Suprapubic skin (tissue), 4 donors: ENCODE data around the gene PRKN. TPM values are rescaled to one million over a fixed set of nuclear protein-coding genes. Genes with fewer than 3 reads are reported as not detected.

Source experiments
- DNase-seq, 2 donors: peaks; one replicate each; pipeline ENCODE4 v3.0.0-alpha.2; 2019; ENCODE audit warnings: low spot score in 2 of 2
- H3K27ac ChIP-seq: fragments of 200-600 bp; sonication (generic); one replicate; pipeline ENCODE4 v1.5.1; 2019
- H3K27me3 ChIP-seq: fragments of 200-600 bp; sonication (generic); one replicate; pipeline ENCODE4 v1.5.1; 2019
- H3K36me3 ChIP-seq: fragments of 200-600 bp; sonication (generic); one replicate; pipeline ENCODE4 v1.5.1; 2019
- H3K4me1 ChIP-seq: fragments of 200-600 bp; sonication (generic); one replicate; pipeline ENCODE4 v1.5.1; 2019
- H3K4me3 ChIP-seq: fragments of 200-600 bp; sonication (generic); one replicate; pipeline ENCODE4 v1.5.1; 2019; ENCODE audit warnings: mild to moderate bottlenecking
- H3K9me3 ChIP-seq: fragments of 200-600 bp; sonication (generic); one replicate; pipeline ENCODE4 v1.5.1; 2019
- CTCF ChIP-seq, 2 donors: fragments of 200-600 bp in 1 of 2; fragments of 450-650 bp in 1 of 2; sonication (generic) in 1 of 2; IDR thresholded peaks; one replicate each; pipeline ENCODE4 v1.5.1; 2016 to 2019; ENCODE audit warnings: antibody characterized with exemption in 2 of 2, mild to moderate bottlenecking in 1 of 2, moderate library complexity in 1 of 2
- EP300 ChIP-seq: sonication (generic); formaldehyde crosslinking; IDR thresholded peaks from one replicate; pipeline ENCODE4 v1.6.1; 2017; ENCODE audit warnings: antibody characterized with exemption
- POLR2A ChIP-seq, 2 donors: fragments of 450-650 bp; IDR thresholded peaks; one replicate each; pipeline ENCODE4 v1.6.1; 2017; ENCODE audit warnings: antibody characterized with exemption in 2 of 2, mild to moderate bottlenecking in 2 of 2, moderate library complexity in 2 of 2
- POLR2AphosphoS5 ChIP-seq, 3 donors: sonication (generic); formaldehyde crosslinking; IDR thresholded peaks; one replicate each; pipeline ENCODE4 v1.6.1; 2017; ENCODE audit warnings: antibody characterized with exemption in 3 of 3
- WGBS: methylation state at CpG from one replicate; pipeline ENCODE4 v1.1.5; 2018; 5-methylcytosine and 5-hydroxymethylcytosine counted together
- total RNA-seq, 4 donors: library from RNA; depleted of rRNA; stranded (reverse); fragments of >200 nt; gene quantifications; one replicate each; pipeline ENCODE4 v1.1.0, GENCODE V29; 2016

Gene PRKN
- total RNA-seq, 4 donors from 2014 or later = 7.2 to 22.8 (median 14.4) TPM

- WGBS = 84% methylated on average over 1 of the region's 1 CpG
Observed at GRCh38 chr6:161594412-161594811, 1133.2 kb downstream of the PRKN start.

DNA sequence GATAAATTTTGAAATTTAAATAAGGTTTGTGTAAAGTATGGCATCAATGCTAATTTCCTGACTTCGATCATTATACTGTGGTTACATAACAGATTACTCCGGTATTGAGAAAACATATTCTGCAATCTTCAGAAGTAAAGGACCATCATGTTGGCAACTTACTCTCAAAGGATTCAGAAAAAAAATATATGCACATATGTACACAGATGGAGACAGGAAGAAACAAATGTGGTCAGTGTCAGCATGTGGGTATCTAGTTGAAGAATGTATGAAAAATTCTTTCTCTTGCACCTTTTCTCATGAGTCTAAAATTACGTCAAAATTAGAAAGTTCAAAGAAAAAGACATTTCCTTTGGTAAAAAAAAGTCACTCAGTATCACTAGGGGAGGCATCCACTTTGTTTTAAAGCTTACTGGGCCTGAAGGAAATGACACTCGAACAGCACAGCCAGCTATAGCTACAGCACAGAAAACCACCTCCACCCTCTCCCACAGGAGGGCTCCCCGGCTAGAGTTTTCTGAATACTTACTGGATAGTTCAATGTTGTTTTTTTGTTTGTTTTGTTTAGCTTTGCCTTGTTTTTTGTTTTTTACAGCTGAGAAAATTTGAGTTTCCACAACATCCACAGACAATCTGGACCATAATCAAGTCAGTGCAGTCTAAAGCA is 1136.5 kb downstream of the PRKN start:
- no peak for DNase-seq
- no peaks in the 10 kb centered on the region for H3K4me1 ChIP-seq
- no peaks in the 10 kb centered on the region for H3K27me3 ChIP-seq
- no peak for TF ChIP-seq POLR2AphosphoS5 (IDR thresholded peaks at IDR 0.05)
- no peak for TF ChIP-seq EP300
- no peak for TF ChIP-seq POLR2A (IDR thresholded peaks at IDR 0.05)
- TF ChIP-seq CTCF (IDR thresholded peaks at IDR 0.05) = no peak
- peaks cover 3% of the 10 kb centered on the region for H3K36me3 ChIP-seq
- no peak overlapping the region for H3K4me3 ChIP-seq
- no peaks in the 10 kb centered on the region for H3K9me3 ChIP-seq
- no peak overlapping the region for H3K27ac ChIP-seq
- WGBS = 62% methylated on average over 5 of the region's 5 CpGs

More at GRCh38 chr6:161594412-161594811, 1133.2 kb downstream of the PRKN start:
- H3K27me3 ChIP-seq = no peaks in the 10 kb centered on the region
- H3K4me1 ChIP-seq = no peaks in the 10 kb centered on the region
- no peak for TF ChIP-seq CTCF (IDR thresholded peaks at IDR 0.05)
- no peak for TF ChIP-seq EP300
- TF ChIP-seq POLR2AphosphoS5 (IDR thresholded peaks at IDR 0.05) = no peak
- no peak for TF ChIP-seq POLR2A (IDR thresholded peaks at IDR 0.05)
- H3K27ac ChIP-seq = no peak overlapping the region
- H3K36me3 ChIP-seq = peaks cover 3% of the 10 kb centered on the region
- H3K9me3 ChIP-seq = no peaks in the 10 kb centered on the region
- no peak overlapping the region for H3K4me3 ChIP-seq
- DNase-seq = no peak

DNA sequence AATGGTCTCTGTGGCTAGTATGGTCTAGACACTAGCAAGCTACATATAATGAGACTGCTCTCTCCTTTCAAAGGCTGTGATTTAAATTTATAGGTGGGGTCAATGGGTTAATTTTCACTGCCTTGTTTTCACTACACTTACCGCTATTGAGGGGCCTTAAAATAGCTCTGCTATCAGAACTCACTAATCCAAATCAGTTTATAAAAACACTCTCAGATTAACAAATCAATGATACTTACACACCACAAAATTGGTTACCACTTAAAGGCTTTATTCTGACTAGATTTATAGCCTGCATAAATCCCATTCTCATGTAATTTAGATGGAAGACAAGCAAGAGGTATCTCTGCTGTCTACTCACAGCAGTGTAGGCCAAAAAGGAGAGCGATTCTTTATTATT is 1140.7 kb downstream of the PRKN start:
- DNase-seq = no peak
- 70% methylated on average over 2 of the region's 2 CpGs for WGBS
- TF ChIP-seq POLR2AphosphoS5 (IDR thresholded peaks at IDR 0.05) (no peak), EP300 (no peak), CTCF (IDR thresholded peaks at IDR 0.05) (no peak), POLR2A (IDR thresholded peaks at IDR 0.05) (no peak)
- Histone ChIP-seq H3K4me3 (no peak overlapping the region), H3K27ac (no peak overlapping the region), H3K9me3 (no peaks in the 10 kb centered on the region), H3K36me3 (no peaks in the 10 kb centered on the region), H3K27me3 (no peaks in the 10 kb centered on the region), H3K4me1 (no peaks in the 10 kb centered on the region)

DNA sequence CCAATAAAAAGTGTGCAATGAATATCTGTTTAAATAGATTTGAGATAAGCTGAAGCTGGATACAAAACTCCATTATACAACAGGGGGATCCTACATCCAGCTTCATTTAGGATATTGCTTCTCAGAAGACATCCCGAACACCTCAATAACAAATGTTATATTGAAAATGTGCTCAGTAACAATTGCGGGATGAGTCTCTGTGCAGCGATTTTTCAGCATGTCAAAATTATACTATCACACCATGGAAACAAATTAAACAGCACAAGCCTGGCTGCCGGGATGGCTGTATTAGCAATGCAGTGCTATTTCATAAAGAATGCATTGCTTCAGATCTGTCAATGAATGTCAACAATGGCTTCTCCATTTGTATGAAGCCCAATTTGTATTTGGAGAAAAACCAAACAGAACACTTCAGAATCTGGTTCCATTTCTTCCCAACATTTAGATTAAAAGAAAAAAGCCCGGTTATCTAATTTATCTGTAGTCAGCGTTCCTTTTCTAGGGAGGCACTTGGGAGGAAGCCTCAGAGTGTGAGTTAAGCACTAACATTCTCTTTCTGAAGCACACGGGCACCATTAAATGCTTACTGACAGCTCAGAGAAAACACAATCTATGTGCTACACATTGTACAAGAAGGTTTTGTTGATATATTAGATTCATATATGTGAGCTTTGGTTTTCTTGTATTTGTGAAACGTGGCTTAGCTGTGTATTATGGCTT is 1142.8 kb downstream of the PRKN start:
- Histone ChIP-seq H3K27ac (no peak overlapping the region), H3K27me3 (no peaks in the 10 kb centered on the region), H3K9me3 (no peaks in the 10 kb centered on the region), H3K4me3 (no peak overlapping the region), H3K4me1 (no peaks in the 10 kb centered on the region), H3K36me3 (no peaks in the 10 kb centered on the region)
- no peak for TF ChIP-seq POLR2AphosphoS5 (IDR thresholded peaks at IDR 0.05)
- no peak for TF ChIP-seq EP300
- no peak for TF ChIP-seq POLR2A (IDR thresholded peaks at IDR 0.05)
- TF ChIP-seq CTCF (IDR thresholded peaks at IDR 0.05) = no peak
- WGBS = 86% methylated on average over 8 of the region's 8 CpGs
- DNase-seq = no peak

DNA sequence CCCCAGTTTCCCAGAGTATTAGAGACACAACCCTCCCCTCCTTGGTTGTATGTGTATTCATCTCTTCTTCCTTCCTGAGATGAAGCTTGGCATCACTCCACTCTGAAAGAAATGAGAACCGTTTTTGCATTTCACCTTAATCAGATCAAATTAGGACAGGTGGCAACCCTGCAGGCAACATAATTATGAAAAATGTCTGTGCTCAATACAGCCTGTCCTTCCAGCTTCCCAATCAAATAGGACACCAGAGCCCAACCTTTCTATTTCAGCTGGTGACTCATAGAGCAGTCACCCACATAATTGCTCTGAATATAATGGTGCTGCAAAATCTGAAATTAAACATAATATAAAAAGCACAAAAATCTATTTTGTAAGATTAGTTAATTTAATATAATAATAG is 1143.5 kb downstream of the PRKN start:
- Histone ChIP-seq H3K4me1 (no peaks in the 10 kb centered on the region), H3K36me3 (no peaks in the 10 kb centered on the region), H3K27ac (no peak overlapping the region), H3K27me3 (no peaks in the 10 kb centered on the region), H3K4me3 (no peak overlapping the region), H3K9me3 (no peaks in the 10 kb centered on the region)
- TF ChIP-seq EP300 = no peak
- TF ChIP-seq POLR2AphosphoS5 (IDR thresholded peaks at IDR 0.05) = no peak
- no peak for TF ChIP-seq POLR2A (IDR thresholded peaks at IDR 0.05)
- 44% methylated on average over 1 of the region's 1 CpG for WGBS
- no peak for DNase-seq
